Chondrocyte (in vitro differentiated cells): ENCODE data around the gene POPDC2. TPM values are rescaled to one million over a fixed set of nuclear protein-coding genes. Genes with fewer than 3 reads are reported as not detected.

Source experiments
- DNase-seq: peaks from one replicate; pipeline ENCODE4 v3.0.0; 2021; ENCODE audit warnings: mixed read lengths, low spot score
- H3K27ac Mint-ChIP-seq: one replicate; pipeline ENCODE4 v1.8.0; 2021; ENCODE audit warnings: mild to moderate bottlenecking, moderate library complexity, mixed read lengths; ENCODE audit not compliant: unreplicated experiment
- H3K27me3 Mint-ChIP-seq: 2 replicates; pipeline ENCODE4 v1.8.0; 2021; ENCODE audit warnings: low read depth, mixed read lengths
- H3K36me3 Mint-ChIP-seq: 2 replicates; pipeline ENCODE4 v1.8.0; 2021; ENCODE audit warnings: low read depth, mixed read lengths
- H3K4me1 Mint-ChIP-seq: 2 replicates; pipeline ENCODE4 v1.8.0; 2021; ENCODE audit warnings: low read depth, mild to moderate bottlenecking, mixed read lengths
- H3K4me3 Mint-ChIP-seq: one replicate; pipeline ENCODE4 v1.8.0; 2021; ENCODE audit warnings: mild to moderate bottlenecking, moderate library complexity, mixed read lengths; ENCODE audit not compliant: unreplicated experiment
- H3K9me3 Mint-ChIP-seq: 2 replicates; pipeline ENCODE4 v1.8.0; 2021; ENCODE audit warnings: low read depth, mixed read lengths
- CTCF ChIP-seq: fragments of 200-600 bp; sonication (generic); IDR thresholded peaks from 2 replicates; pipeline ENCODE4 v1.5.0; 2021; ENCODE audit warnings: antibody characterized with exemption, mild to moderate bottlenecking, moderate library complexity
- total RNA-seq: library from RNA; stranded (reverse); gene quantifications from 3 replicates; pipeline ENCODE4 v1.2.1, GENCODE V29; 2021

Gene POPDC2
- total RNA-seq, 1 donor from 2014 or later: 0.80 TPM

GRCh38 chr3:119647843-119648575 lies 12.4 kb downstream of the POPDC2 start:
- Mint-ChIP-seq H3K27ac (no peak overlapping the region), H3K27me3 (no peaks in the 10 kb centered on the region), H3K9me3 (no peaks in the 10 kb centered on the region), H3K36me3 (peaks cover 6% of the 10 kb centered on the region), H3K4me3 (no peak overlapping the region), H3K4me1 (peaks cover 8% of the 10 kb centered on the region)
- no peak for TF ChIP-seq CTCF
- no peak for DNase-seq

GRCh38 chr3:119647171-119647570 lies 13.2 kb downstream of the POPDC2 start:
- H3K9me3 Mint-ChIP-seq: no peaks in the 10 kb centered on the region
- H3K4me3 Mint-ChIP-seq: no peak overlapping the region
- H3K36me3 Mint-ChIP-seq: peaks cover 6% of the 10 kb centered on the region
- H3K27ac Mint-ChIP-seq: no peak overlapping the region
- peaks cover 8% of the 10 kb centered on the region for H3K4me1 Mint-ChIP-seq
- no peak for DNase-seq
- no peak for TF ChIP-seq CTCF
- no peaks in the 10 kb centered on the region for H3K27me3 Mint-ChIP-seq

- H3K36me3 Mint-ChIP-seq: peaks cover 6% of the 10 kb centered on the region
- peaks cover 4% of the 10 kb centered on the region for H3K9me3 Mint-ChIP-seq
These were observed 14.6 kb downstream of the POPDC2 start for GRCh38 chr3:119645813-119646212.

GRCh38 chr3:119644481-119644880 lies 15.9 kb downstream of the POPDC2 start:
- TF ChIP-seq CTCF: no peak
- no peak overlapping the region for H3K4me3 Mint-ChIP-seq

More at GRCh38 chr3:119645813-119646212, 14.6 kb downstream of the POPDC2 start:
- Mint-ChIP-seq H3K27me3 (no peaks in the 10 kb centered on the region), H3K27ac (no peak overlapping the region), H3K4me1 (peaks cover 8% of the 10 kb centered on the region), H3K4me3 (no peak overlapping the region)
- no peak for DNase-seq
- no peak for TF ChIP-seq CTCF

GRCh38 chr3:119643528-119643927 lies 16.9 kb downstream of the POPDC2 start:
- no peak overlapping the region for H3K27ac Mint-ChIP-seq
- no peak for DNase-seq

More at GRCh38 chr3:119644481-119644880, 15.9 kb downstream of the POPDC2 start:
- Mint-ChIP-seq H3K9me3 (peaks cover 4% of the 10 kb centered on the region), H3K36me3 (peaks cover 6% of the 10 kb centered on the region), H3K4me1 (peaks cover 8% of the 10 kb centered on the region), H3K27me3 (no peaks in the 10 kb centered on the region), H3K27ac (no peak overlapping the region)
- no peak for DNase-seq

More at GRCh38 chr3:119643528-119643927, 16.9 kb downstream of the POPDC2 start:
- H3K27me3 Mint-ChIP-seq: no peaks in the 10 kb centered on the region
- peaks cover 6% of the 10 kb centered on the region for H3K36me3 Mint-ChIP-seq
- H3K4me1 Mint-ChIP-seq: peaks cover 14% of the 10 kb centered on the region
- H3K9me3 Mint-ChIP-seq: peaks cover 4% of the 10 kb centered on the region
- TF ChIP-seq CTCF: no peak
- H3K4me3 Mint-ChIP-seq: no peak overlapping the region
